ENCODE results near the gene ZNF639. TPM values are rescaled to one million over a fixed set of nuclear protein-coding genes. Genes with fewer than 3 reads are reported as not detected.

The ZNF639 gene
- total RNA-seq, 1 donor from 2014 or later: 44.6 TPM

DNA sequence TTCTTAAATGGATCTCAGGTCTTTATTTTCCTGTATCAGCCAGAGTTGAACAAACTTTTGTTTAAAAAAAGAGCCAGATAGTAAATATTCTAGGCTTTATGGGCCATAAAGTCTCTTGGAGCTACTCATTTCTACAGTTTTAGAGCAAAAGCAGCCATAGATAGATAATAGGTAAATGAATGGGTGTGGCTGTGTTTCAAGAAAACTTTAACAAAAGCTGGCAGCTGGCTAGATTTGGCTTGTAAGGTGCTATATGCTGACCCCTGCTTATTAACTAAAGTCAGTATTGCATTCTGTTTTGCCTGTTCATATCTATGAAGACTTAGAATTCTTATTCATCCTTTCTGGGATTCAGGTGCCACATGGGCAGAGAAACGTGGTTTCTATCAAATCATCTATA is 53.6 kb downstream of the ZNF639 start:
- Mint-ChIP-seq H3K4me3 (no peak overlapping the region), H3K36me3 (ENCODE audit: low read depth) (peaks cover 18% of the 10 kb centered on the region), H3K9me3 (no peaks in the 10 kb centered on the region), H3K4me1 (no peaks in the 10 kb centered on the region), H3K27me3 (ENCODE audit: low read depth) (no peaks in the 10 kb centered on the region), H3K27ac (ENCODE audit: unreplicated experiment) (no peak overlapping the region)
- DNase-seq (ENCODE audit: low read depth, low spot score): no peak
- TF ChIP-seq, protein P1, sequence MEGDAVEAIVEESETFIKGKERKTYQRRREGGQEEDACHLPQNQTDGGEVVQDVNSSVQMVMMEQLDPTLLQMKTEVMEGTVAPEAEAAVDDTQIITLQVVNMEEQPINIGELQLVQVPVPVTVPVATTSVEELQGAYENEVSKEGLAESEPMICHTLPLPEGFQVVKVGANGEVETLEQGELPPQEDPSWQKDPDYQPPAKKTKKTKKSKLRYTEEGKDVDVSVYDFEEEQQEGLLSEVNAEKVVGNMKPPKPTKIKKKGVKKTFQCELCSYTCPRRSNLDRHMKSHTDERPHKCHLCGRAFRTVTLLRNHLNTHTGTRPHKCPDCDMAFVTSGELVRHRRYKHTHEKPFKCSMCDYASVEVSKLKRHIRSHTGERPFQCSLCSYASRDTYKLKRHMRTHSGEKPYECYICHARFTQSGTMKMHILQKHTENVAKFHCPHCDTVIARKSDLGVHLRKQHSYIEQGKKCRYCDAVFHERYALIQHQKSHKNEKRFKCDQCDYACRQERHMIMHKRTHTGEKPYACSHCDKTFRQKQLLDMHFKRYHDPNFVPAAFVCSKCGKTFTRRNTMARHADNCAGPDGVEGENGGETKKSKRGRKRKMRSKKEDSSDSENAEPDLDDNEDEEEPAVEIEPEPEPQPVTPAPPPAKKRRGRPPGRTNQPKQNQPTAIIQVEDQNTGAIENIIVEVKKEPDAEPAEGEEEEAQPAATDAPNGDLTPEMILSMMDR (conservative IDR thresholded peaks at IDR 0.05): no peak

Other genes starting within 250 kb of the ZNF639 start
- 14.1 and 15.3 TPM in 2 replicates for gene PIK3CA, start 174.7 kb upstream of the ZNF639 start, total RNA-seq
- 3.1 and 3.3 TPM in 2 replicates for gene KCNMB3, start 71.9 kb upstream of the ZNF639 start, total RNA-seq
- 41.3 and 42.7 TPM in 2 replicates for gene MFN1, start 24.7 kb downstream of the ZNF639 start, total RNA-seq
- 36.7 and 37.3 TPM in 2 replicates for gene GNB4, start 128.4 kb downstream of the ZNF639 start, total RNA-seq
- gene ACTL6A, start 239.9 kb downstream of the ZNF639 start, total RNA-seq: 103 and 111 TPM in 2 replicates

Data from neural crest cell (in vitro differentiated cells).